ENCODE results near the gene CELF4. TPM values are rescaled to one million over a fixed set of nuclear protein-coding genes. Genes with fewer than 3 reads are reported as not detected.

The CELF4 gene
- total and polyA plus RNA-seq, 10 donors: 0.46 to 3.5 (median 0.78) TPM

- no peaks in the 10 kb centered on the region for H3K4me1 ChIP-seq
- TF ChIP-seq CTCF (IDR thresholded peaks at IDR 0.05 in 8 of 11, conservative IDR thresholded peaks at IDR 0.05 in 3 of 11) (peak in 2 of 11 experiments; percentile 25), POLR2AphosphoS5 (IDR thresholded peaks at IDR 0.05) (no peak), POLR2A (IDR thresholded peaks at IDR 0.05) (no peak)
- peak; percentile 68 for DNase-seq
- intact Hi-C loops (cut with DNase I; ENCODE audit: low total_unique reads): no loop called here
- no peaks in the 10 kb centered on the region for H3K9me3 ChIP-seq
- H3K4me3 ChIP-seq: no peak overlapping the region
- no peak overlapping the region for H3K27ac ChIP-seq
- no peaks in the 10 kb centered on the region for H3K36me3 ChIP-seq
- peaks cover 0 to 37% (median 0%) of the 10 kb centered on the region in 7 donors for H3K27me3 ChIP-seq (replicated peaks in 1 of 7)
- 52 to 59% (median 57%) methylated on average over 13 to 18 of the region's 18 CpGs for WGBS, 5 donors
These were observed 11.8 kb downstream of the CELF4 start for GRCh38 chr18:37553633-37554398.

- Histone ChIP-seq H3K36me3 (no peaks in the 10 kb centered on the region), H3K4me3 (no peak overlapping the region), H3K27me3 (replicated peaks in 1 of 7) (peaks cover 0 to 40% (median 0%) of the 10 kb centered on the region in 7 donors), H3K27ac (no peak overlapping the region), H3K9me3 (no peaks in the 10 kb centered on the region), H3K4me1 (no peaks in the 10 kb centered on the region)
- DNase-seq: peak; percentile 42
- TF ChIP-seq POLR2A (IDR thresholded peaks at IDR 0.05): no peak
- no peak for TF ChIP-seq POLR2AphosphoS5 (IDR thresholded peaks at IDR 0.05)
- no peak for TF ChIP-seq CTCF (IDR thresholded peaks at IDR 0.05 in 8 of 11, conservative IDR thresholded peaks at IDR 0.05 in 3 of 11)
- WGBS, 5 donors: 69 to 86% (median 84%) methylated on average over 5 of the region's 5 CpGs
- intact Hi-C loops (cut with DNase I; ENCODE audit: low total_unique reads): no loop called here
These were observed 13.3 kb downstream of the CELF4 start for GRCh38 chr18:37552286-37552685.

- Histone ChIP-seq H3K27ac (no peak overlapping the region), H3K4me3 (no peak overlapping the region), H3K4me1 (no peaks in the 10 kb centered on the region), H3K36me3 (no peaks in the 10 kb centered on the region), H3K27me3 (replicated peaks in 1 of 7) (peaks cover 0 to 40% (median 0%) of the 10 kb centered on the region in 7 donors), H3K9me3 (no peaks in the 10 kb centered on the region)
- WGBS, 5 donors: 85 to 93% (median 86%) methylated on average over 8 of the region's 8 CpGs
- TF ChIP-seq POLR2AphosphoS5 (IDR thresholded peaks at IDR 0.05): no peak
- no peak for TF ChIP-seq CTCF (IDR thresholded peaks at IDR 0.05 in 8 of 11, conservative IDR thresholded peaks at IDR 0.05 in 3 of 11)
- no peak for TF ChIP-seq POLR2A (IDR thresholded peaks at IDR 0.05)
- intact Hi-C loops (cut with DNase I; ENCODE audit: low total_unique reads): no loop called here
- no peak for DNase-seq
These were observed 13.8 kb downstream of the CELF4 start for GRCh38 chr18:37551846-37552245.

- peak; percentile 51 for DNase-seq
- Histone ChIP-seq H3K27ac (no peak overlapping the region), H3K4me3 (no peak overlapping the region), H3K9me3 (no peaks in the 10 kb centered on the region), H3K36me3 (no peaks in the 10 kb centered on the region), H3K27me3 (replicated peaks in 1 of 7) (peaks cover 0 to 40% (median 0%) of the 10 kb centered on the region in 7 donors), H3K4me1 (no peaks in the 10 kb centered on the region)
- intact Hi-C loops (cut with DNase I; ENCODE audit: low total_unique reads): no loop called here
- TF ChIP-seq POLR2A (IDR thresholded peaks at IDR 0.05) (no peak), CTCF (IDR thresholded peaks at IDR 0.05 in 8 of 11, conservative IDR thresholded peaks at IDR 0.05 in 3 of 11) (no peak), POLR2AphosphoS5 (IDR thresholded peaks at IDR 0.05) (no peak)
- WGBS, 5 donors: 73 to 85% (median 78%) methylated on average over 3 of the region's 3 CpGs
These were observed 14.3 kb downstream of the CELF4 start for GRCh38 chr18:37551249-37551648.

Measured in spleen (tissue), 11 donors.